Uterine smooth muscle cell (primary cell): ENCODE data around the gene BBC3. TPM values are rescaled to one million over a fixed set of nuclear protein-coding genes. Genes with fewer than 3 reads are reported as not detected.

ENCODE experiments used
- total RNA-seq: library from RNA; depleted of rRNA; stranded (reverse); fragments of >200 nt; gene quantifications from 2 replicates; pipeline ENCODE4 v1.2.3, GENCODE V29; 2014

BBC3 gene
- total RNA-seq: 12.2 and 27.0 TPM in 2 replicates

GRCh38 chr19:47230921-47231214, at the start of gene BBC3:
Gene BBC3 (minus strand): TSS chr19:47231199. CDS start chr19:47228431, 2,768 bp downstream.

GRCh38 chr19:47274071-47274890, 43.3 kb upstream of the BBC3 start, which contains the start of gene INAFM1:
Gene INAFM1 (plus strand): TSS chr19:47274885. CDS start chr19:47274920, 35 bp downstream.

GRCh38 chr19:47255879-47256692, 25.1 kb upstream of the BBC3 start, which contains the start of gene CCDC9:
Gene CCDC9 (plus strand): TSS chr19:47256525. CDS start chr19:47258401, 1,876 bp downstream.

Other genes with a start within 250 kb of the BBC3 start
- 0.33 and 0.50 TPM in 2 replicates for gene NPAS1, start 211.4 kb downstream of the BBC3 start, total RNA-seq
- 19.1 and 23.7 TPM in 2 replicates for gene TMEM160, start 182.6 kb downstream of the BBC3 start, total RNA-seq
- 14.8 and 17.6 TPM in 2 replicates for gene ZC3H4, start 117.4 kb downstream of the BBC3 start, total RNA-seq
- 143 and 253 TPM in 2 replicates for gene SAE1, start 100.4 kb downstream of the BBC3 start, total RNA-seq
- gene CCDC9, start 25.3 kb upstream of the BBC3 start, total RNA-seq: 9.5 and 13.2 TPM in 2 replicates
- 2.4 and 3.1 TPM in 2 replicates for gene INAFM1, start 43.7 kb upstream of the BBC3 start, total RNA-seq
- gene C5AR1, start 78.7 kb upstream of the BBC3 start, total RNA-seq: 0.12 and 0.66 TPM in 2 replicates
- under 0.01 TPM in 1 of 2 replicates, not detected in the other for gene C5AR2, start 101.0 kb upstream of the BBC3 start, total RNA-seq
- gene DHX34, start 118.1 kb upstream of the BBC3 start, total RNA-seq: 12.3 and 15.6 TPM in 2 replicates
- gene MEIS3, start 188.3 kb upstream of the BBC3 start, total RNA-seq: 67.5 and 99.3 TPM in 2 replicates
- under 0.01 TPM in 1 of 2 replicates, not detected in the other for gene SLC8A2, start 240.7 kb upstream of the BBC3 start, total RNA-seq